BJ (cell line): ENCODE results near the gene GZMM. TPM values are rescaled to one million over a fixed set of nuclear protein-coding genes. Genes with fewer than 3 reads are reported as not detected.

ENCODE experiments used
- CTCF ChIA-PET: fragments of 350-600 bp; formaldehyde crosslinking; extraction: SDS; loops from one replicate; lab custom pipeline; 2021; ENCODE audit warnings: antibody characterized with exemption, inconsistent platforms; lab: Yijun Ruan, JAX
- POLR2A ChIA-PET: fragments of 300-600 bp; sonication (Branson Sonifier 250); formaldehyde crosslinking; extraction: SDS; loops from one replicate; lab custom pipeline; 2021; ENCODE audit warnings: antibody characterized with exemption; lab: Charles Lee
- DNase-seq: peaks from one replicate; pipeline ENCODE4 v3.0.0-alpha.2; 2011; ENCODE audit warnings: low read depth
- H3K27me3 ChIP-seq: 2 replicates; pipeline ENCODE4 v1.6.0; 2011; ENCODE audit warnings: low read length; ENCODE audit not compliant: control insufficient read depth, insufficient read depth
- H3K36me3 ChIP-seq: 2 replicates; pipeline ENCODE4 v1.5.1; 2011; ENCODE audit warnings: low read length; ENCODE audit not compliant: control insufficient read depth, insufficient read depth
- H3K4me3 ChIP-seq: 2 replicates; pipeline ENCODE4 v1.5.1; 2011; ENCODE audit warnings: low read depth, mild to moderate bottlenecking, control low read depth, low read length
- polyA plus RNA-seq: library from polyadenylated mRNA; depleted of rRNA; stranded (reverse); fragments of >200 nt; gene quantifications from 2 replicates; pipeline ENCODE4 v1.2.3, GENCODE V29; 2011
- TF ChIP-seq, protein P1 (sequence below): IDR thresholded peaks from 2 replicates; pipeline ENCODE4 v1.5.1; 2011; ENCODE audit warnings: low read depth, mild to moderate bottlenecking, control low read depth, inconsistent platforms, low read length, moderate library complexity; ENCODE audit not compliant: insufficient read depth

Gene GZMM
- polyA plus RNA-seq, 1 experiment: not detected

DNA sequence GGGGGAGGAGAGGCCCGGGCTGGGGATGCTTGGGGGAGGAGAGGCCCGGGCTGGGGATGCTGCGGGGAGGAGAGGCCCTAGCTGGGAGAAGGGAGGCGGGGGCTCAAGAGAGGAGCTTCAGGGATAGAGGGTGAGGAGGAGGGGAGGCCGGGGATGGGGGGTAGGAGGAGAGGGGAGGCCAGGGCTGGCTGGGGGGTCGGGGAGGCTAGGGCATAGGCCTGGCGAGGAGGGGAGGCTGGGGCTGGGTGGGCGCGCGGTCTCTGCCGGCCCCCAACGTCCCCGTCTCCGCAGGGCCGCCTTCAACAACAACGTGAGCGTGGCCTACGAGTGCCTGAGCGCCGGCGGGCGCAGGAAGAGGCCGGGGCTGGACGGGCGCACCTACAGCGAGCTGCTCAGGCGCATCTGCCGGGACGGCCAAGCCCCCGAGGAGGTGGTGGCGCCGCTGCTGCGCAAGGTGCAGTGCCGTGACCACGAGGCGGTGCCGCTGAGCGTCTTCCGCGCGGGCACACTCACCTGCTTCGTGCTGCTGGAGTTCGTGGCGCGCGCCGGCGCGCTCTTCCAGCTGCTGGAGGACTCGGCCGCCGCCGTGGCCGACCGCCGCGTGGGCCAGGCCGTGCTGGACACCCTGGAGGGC lies 25.1 kb upstream of the GZMM start:
- Histone ChIP-seq H3K36me3 (peaks cover 8% of the 10 kb centered on the region), H3K27me3 (no peaks in the 10 kb centered on the region), H3K4me3 (no peak overlapping the region)
- ChIA-PET POLR2A (no interaction called here), CTCF (no interaction called here)
- TF ChIP-seq, protein P1, sequence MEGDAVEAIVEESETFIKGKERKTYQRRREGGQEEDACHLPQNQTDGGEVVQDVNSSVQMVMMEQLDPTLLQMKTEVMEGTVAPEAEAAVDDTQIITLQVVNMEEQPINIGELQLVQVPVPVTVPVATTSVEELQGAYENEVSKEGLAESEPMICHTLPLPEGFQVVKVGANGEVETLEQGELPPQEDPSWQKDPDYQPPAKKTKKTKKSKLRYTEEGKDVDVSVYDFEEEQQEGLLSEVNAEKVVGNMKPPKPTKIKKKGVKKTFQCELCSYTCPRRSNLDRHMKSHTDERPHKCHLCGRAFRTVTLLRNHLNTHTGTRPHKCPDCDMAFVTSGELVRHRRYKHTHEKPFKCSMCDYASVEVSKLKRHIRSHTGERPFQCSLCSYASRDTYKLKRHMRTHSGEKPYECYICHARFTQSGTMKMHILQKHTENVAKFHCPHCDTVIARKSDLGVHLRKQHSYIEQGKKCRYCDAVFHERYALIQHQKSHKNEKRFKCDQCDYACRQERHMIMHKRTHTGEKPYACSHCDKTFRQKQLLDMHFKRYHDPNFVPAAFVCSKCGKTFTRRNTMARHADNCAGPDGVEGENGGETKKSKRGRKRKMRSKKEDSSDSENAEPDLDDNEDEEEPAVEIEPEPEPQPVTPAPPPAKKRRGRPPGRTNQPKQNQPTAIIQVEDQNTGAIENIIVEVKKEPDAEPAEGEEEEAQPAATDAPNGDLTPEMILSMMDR: no peak
- DNase-seq: no peak

DNA sequence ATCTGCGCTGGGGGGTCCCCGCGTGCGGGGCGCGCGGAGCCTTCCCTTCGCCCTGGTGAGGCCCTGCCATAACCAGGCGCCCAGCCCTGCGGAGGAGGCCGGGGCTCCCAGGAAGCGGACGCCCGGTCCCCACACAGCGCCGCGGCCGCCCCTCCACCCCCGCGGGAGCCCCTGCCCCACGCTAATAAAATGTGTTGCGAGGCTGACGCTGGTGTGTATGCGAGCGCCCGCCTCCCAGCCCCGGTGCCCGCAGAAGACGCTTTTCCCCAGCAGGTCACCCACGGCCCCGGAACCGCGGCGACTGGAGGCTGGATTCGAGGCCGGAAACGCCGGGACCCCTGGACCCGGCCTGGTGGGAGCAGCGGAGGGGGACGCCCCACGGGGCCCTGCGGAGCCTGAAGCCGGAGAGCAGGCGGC lies 24.4 kb upstream of the GZMM start:
- peaks cover 4% of the 10 kb centered on the region for H3K36me3 ChIP-seq
- TF ChIP-seq, protein P1: no peak
- POLR2A ChIA-PET: no interaction called here
- no peaks in the 10 kb centered on the region for H3K27me3 ChIP-seq
- no peak for DNase-seq
- CTCF ChIA-PET: no interaction called here
- no peak overlapping the region for H3K4me3 ChIP-seq

GRCh38 chr19:522726-523125 lies 21.1 kb upstream of the GZMM start:
- CTCF ChIA-PET: interaction anchor here (0.8 to 3.5 kb wide), 3 partner anchors 8 to 16 kb away, joined by 3 to 18 read pairs (median 8); no protein-coding TSS in a partner anchor
- POLR2A ChIA-PET: no interaction called here
- no peak overlapping the region for H3K4me3 ChIP-seq

DNA sequence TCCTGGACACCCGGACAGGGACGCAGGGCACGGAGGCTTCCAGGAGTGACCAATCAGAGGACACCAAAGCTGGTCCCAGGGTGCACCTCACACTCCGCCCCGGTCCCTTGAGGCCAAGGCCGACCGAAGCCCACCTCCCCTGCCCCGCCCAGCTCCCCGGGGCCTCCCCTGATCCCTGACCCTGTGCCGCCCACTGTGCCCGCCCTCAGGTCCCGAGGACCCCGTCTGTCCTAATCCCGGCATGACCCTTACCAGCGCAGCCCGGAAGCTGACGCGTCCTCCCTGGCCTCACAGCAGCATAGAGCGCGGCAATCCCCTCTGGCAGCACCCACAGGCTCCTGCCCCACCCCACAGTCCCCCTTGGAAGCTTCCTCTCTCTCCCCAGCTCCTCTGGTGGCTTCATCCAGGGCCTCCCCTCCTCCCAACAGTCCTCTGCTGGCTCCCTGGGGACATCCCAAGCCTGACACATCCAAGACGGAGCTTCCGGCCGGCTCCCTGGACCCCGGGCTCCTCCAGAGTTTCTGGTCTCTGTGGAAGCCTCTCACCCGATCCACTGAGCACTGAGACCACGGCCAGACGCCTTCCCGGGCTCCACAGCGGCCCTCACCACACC lies 19.7 kb upstream of the GZMM start:
- DNase-seq: no peak

More at GRCh38 chr19:522726-523125, 21.1 kb upstream of the GZMM start:
- peaks cover 4% of the 10 kb centered on the region for H3K36me3 ChIP-seq
- H3K27me3 ChIP-seq: peaks cover 2% of the 10 kb centered on the region; the same call in 1 of the 2 replicates
- TF ChIP-seq, protein P1: no peak
- DNase-seq: no peak

GRCh38 chr19:525029-525428 lies 18.8 kb upstream of the GZMM start:
- Histone ChIP-seq H3K27me3 (peaks cover 2% of the 10 kb centered on the region; the same call in 1 of the 2 replicates), H3K36me3 (no peaks in the 10 kb centered on the region), H3K4me3 (no peak overlapping the region)
- CTCF ChIA-PET: interaction anchor here (1.2 to 1.4 kb wide), 2 partner anchors 14 to 29 kb away, joined by 3 to 5 read pairs; no protein-coding TSS in a partner anchor
- no peak for DNase-seq
- POLR2A ChIA-PET: no interaction called here
- TF ChIP-seq, protein P1: no peak

More for the DNA sequence above, 19.7 kb upstream of the GZMM start:
- ChIA-PET CTCF (interaction anchor here (0.9 kb wide), 1 partner anchor 13 kb away, joined by 5 read pairs; no protein-coding TSS in a partner anchor), POLR2A (no interaction called here)
- Histone ChIP-seq H3K36me3 (peaks cover 4% of the 10 kb centered on the region), H3K27me3 (peaks cover 2% of the 10 kb centered on the region; the same call in 1 of the 2 replicates), H3K4me3 (no peak overlapping the region)
- TF ChIP-seq, protein P1: no peak
